Activated effector memory CD4-positive, alpha-beta T cell treated with Interleukin-2 at 50 U/mL for 16 hours (primary cell): Measurements from ENCODE around the gene TEX52.

Experiments used
- DNase-seq: peaks from one replicate; pipeline ENCODE4 v3.0.0-alpha.2; 2020

Gene TEX52

DNA sequence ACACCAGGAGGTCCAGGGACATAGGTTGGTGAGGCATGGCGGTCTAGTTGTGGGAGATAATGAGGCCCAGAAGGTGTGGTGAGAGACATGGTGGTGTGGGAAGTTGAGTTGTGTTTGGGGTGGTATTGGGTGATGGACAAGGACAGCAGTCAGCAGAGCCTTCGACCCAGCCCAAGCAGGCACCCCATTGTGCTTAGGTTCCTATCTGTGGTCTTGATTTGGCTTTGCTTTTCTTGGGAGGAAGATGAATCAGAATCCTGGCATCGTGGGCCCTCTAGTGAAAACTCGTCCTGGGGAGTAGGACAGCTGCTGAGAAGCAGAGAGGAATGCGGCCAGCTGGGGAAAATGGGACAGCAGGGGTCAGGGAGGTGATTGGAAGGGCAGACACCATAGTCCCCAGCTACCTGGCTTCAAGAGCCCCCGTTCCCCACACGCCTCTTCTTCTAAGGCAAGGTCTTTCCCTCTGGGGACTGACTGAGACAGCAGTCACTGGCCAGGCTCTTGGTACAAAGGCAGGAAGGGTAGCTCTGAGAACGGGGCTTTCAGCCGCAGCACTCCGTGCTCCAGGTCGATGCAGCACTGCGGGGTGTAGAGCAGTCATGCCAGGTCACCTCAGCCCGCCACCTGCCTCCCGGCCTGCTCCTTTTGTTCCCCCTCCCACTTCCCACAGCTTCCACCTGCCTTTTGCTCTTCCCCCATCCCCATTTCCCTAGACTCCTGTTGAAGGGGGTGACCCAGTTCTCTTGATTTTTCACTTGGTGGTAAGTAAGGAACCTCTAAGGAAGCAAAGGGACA, 29.9 kb downstream of the TEX52 start:
- DNase-seq: no peak

DNA sequence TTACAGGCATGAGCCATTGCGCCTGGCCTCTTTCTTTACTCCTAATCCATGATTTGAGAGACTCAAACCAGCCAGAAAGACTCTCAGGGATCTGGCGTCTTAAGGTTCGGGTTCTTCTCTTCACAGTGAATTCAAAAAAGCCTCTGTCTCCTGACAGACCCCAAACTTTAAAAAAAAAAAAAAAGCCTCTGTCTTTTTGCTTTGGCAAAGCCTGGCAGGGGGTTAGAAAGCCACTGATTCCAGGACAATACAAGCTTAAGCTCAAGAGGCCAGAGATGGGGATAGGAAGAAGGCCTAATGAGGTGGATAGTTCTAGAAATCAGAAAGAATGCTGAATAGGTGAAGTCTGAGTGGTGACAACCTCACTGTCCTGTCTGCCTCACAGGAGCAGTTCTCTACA, 30.8 kb downstream of the TEX52 start:
- no peak for DNase-seq

DNA sequence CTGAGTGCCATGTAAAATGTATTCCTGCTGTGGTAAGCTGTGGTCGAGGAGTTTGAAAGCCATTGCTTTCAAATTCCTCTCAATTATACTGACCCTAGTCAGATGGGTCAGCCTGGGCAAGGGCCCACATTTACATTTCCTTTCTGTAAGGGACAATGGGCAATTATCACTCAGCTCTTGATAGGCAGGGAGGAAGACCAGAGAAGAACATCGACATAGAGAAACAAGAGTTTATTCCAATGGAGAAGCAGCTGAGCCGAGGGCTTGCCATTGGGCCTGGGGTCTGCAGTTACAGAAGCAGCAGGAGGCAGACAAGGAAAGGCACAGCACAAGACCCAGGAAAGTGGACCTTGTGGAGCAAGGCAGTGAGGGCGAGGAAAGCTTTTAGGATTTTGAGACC, 31.7 kb downstream of the TEX52 start:
- DNase-seq: no peak

GRCh38 chr12:2824541-2824940, 32.3 kb downstream of the TEX52 start:
- no peak for DNase-seq

GRCh38 chr12:2823483-2823882, 33.4 kb downstream of the TEX52 start:
- no peak for DNase-seq

- no peak for DNase-seq
These were observed 36.4 kb downstream of the TEX52 start for GRCh38 chr12:2820432-2820831.

DNA sequence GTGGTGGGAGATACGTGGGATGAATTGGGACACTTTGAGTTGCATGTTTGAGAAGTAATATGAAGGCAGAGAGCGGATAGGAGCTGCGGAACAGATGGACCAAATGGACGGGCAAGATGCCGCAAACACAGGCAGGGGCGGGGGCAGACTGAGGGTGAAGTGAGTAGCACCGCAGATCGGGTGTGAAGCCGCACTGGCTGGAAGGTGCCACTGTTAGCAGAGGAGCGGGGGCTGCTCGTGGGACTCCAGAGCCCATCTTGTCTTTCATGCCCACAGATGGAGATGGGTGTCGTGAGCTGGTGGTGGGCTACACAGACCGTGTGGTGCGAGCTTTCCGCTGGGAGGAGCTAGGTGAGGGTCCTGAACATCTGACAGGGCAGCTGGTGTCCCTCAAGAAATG, 37.0 kb downstream of the TEX52 start:
- DNase-seq: no peak

DNA sequence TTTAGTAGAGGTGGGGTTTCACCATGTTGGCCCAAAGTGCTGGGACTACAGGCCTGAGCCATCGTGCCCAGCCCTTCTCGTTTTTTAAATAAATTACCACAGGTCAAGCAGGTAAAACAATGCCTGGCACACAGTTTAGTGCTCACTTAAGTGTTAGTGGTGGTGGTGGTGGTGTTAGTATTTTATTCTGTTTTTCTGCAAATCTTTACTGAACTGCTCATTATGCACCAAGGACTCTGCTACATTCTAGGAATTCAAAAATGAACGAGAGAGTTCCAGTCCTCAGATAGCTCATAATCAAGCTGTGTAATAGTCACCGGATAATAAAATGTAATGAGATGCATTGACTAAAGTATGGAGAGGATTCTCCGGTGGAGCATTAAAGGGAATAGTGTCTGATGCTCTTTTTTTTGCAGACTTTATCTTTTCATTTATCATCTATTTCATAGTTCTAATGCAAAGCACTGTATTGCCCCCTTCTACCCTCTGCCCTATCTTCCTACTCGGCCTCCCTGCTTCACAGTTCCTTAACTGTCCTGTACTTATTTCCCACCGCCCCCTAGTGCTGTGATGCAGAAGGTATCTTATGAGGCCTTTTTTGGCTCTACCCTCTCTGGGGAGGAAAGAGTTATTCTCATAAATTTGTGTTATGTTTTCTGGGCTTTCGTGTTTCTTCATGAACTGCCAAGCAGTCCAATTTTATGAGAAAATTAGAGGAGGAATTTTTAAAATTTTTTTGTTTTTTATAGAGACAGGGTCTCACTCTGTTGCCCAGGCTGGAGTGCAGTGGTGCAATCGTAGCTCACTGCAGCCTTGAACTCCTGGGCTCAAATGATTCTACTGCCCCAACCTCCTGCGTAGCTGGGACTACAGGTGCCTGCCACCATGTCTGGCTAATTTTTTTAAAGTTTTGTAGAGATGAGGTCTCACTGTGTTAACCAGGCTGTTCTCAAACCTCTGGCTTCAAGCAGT, 43.3 kb downstream of the TEX52 start:
- peak; percentile 2 for DNase-seq

GRCh38 chr12:2812290-2813213, 44.3 kb downstream of the TEX52 start, which contains the start of gene ITFG2:
Gene ITFG2 (plus strand): TSS chr12:2812668. CDS start chr12:2812761, 93 bp downstream.
- peak; percentile 95 for DNase-seq

GRCh38 chr12:2811801-2812200, 45.0 kb downstream of the TEX52 start:
- no peak for DNase-seq

GRCh38 chr12:2806700-2807099, 50.1 kb downstream of the TEX52 start:
- DNase-seq: no peak

DNA sequence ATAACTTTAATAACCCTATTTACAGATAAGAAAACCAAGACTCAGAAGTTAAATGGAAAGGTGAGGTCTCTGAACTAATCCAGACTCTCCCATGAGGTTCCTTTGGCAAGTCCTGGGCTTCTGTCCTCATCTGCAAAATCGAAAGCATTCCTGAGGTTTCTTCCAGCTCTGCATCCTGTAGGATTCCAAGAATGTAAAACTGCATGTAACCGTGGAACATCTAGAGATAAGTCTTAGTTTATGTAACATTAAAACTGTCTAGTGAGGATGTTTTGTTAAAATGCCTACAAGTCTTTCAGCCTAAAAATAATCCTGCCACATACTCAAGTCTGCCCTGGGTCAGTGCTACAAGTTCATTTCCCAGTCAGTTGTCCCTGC, 51.7 kb downstream of the TEX52 start:
- no peak for DNase-seq

DNA sequence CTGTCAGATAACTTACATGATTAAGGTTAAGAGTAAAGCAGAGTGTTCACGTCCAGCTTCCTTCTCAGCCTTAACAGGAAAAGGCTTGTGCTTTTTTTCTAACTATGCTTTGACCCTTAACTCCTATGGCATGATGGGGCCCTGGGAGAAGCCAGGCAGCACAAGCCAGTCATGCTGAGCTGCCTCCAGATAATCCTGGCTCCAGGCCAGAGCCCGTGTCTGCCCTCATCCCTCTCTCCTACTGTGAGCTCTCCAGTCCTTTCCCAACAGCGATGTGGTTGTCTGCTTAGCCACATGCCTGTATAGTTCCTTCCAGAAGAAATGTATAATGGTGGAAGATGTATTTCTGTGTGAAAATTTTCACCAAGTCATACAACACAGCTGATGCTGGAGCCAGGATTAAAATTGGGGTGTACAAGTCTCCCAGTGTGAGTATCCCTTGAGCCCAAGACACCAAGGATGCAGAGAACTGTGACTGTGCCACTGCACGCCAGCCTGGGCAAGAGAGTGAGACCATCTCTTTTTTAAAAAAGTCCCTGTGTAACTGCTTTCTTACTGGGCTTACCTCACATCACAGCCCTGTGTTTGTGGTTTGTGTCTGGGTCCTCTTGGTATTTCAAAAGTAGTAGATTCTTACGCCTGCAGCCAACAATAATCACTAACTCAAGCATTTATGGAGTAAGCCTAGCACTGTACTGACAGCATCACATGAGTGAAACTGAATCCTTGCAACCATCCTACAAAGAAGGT, 52.3 kb downstream of the TEX52 start:
- DNase-seq: no peak

GRCh38 chr12:2803635-2804392, 53.0 kb downstream of the TEX52 start:
- DNase-seq: no peak

DNA sequence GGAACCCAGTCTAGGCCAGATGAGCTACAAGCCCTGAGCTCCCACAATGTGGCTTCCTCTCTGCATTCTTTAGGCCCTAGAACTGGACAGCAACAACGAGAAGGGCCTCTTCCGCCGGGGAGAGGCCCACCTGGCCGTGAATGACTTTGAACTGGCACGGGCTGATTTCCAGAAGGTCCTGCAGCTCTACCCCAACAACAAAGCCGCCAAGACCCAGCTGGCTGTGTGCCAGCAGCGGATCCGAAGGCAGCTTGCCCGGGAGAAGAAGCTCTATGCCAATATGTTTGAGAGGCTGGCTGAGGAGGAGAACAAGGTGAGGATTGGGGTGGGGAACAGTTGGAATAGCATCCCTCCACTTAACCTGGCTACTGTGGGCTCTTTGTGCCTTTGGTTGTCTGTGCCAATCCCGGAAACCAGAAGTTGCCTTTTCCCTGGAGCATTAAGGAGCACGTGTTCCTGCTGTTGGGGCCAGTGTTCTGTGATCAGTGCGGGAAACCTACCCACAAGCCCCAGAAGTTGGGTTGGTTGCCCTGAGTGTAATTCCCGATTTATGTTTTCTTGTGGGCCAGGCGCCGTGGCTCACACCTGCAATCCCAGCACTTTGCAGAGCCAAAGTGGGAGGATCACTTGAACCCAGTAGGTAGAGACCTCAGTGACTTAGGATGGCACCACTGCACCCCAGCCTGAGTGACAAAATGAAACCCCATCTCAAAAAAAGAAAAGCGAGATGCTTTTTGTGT, 55.6 kb downstream of the TEX52 start:
- no peak for DNase-seq

DNA sequence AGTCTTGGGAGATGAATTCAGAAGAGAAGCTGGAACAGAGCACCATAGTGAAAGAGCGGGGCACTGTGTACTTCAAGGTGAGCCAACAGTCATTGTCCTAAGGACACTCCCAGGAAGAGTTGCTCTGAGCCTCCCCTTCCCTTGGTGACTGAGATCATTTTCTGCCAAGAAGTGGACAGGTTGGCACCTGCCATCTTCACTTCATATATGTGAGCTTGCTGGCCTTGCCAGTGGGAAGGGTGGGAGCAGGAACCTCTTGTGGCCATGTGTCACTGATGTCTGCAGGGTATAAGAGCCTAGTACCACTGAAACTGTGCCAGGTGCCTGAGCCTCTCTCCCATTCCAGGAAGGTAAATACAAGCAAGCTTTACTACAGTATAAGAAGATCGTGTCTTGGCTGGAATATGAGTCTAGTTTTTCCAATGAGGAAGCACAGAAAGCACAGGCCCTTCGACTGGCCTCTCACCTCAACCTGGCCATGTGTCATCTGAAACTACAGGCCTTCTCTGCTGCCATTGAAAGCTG, 56.7 kb downstream of the TEX52 start:
- DNase-seq: no peak
